Measurements from ENCODE around the gene FREM1. TPM values are rescaled to one million over a fixed set of nuclear protein-coding genes. Genes with fewer than 3 reads are reported as not detected.

FREM1 gene
- total and polyA plus RNA-seq, 10 donors, result 0.07 to 4.3 (median 0.54) TPM; not detected in 1

DNA sequence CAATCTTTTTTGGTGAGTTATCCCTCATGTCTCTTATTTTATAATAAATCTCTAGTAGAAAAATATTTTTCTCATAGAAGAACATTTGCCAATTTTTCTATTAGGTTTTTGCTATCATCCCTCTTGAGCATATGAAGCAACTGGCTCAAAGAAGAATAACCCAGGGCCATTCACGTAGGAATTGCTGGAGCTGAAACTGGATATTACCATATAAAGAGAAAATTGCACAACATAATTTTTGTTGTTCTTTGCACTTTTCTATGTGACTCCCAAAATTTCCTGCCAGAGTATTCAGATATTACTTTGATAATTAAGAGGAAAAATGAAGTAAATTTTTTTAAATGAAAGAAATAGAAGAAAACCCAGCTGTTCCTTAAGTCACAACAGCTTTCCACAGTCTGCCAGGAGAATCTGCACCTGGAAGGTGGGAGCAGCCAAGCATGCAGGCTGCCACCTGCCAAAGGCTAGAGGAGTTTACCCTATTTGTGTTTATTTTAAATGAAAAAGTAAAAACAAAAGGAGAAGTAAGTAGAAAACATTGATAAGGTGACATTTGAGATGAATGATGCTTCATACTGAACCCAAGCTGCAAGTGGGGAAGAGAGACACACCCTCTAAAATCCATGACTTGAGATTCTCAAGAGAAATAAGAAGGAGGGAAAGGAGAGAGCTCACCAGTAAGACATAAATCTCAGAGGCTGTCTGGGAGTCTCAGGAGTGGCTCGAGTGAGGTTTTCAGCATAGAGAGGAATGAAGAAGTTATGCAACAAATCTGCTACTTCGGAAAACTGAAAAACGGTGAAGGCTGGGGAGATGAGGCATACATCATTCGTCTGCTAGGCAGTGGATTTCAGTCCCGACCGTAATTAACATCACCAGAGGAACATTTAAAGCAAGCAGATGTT lies 31.5 kb upstream of the FREM1 start:
- H3K27ac ChIP-seq, result no peak overlapping the region

GRCh38 chr9:14939378-14939777 lies 29.1 kb upstream of the FREM1 start:
- H3K4me1 ChIP-seq, result no peaks in the 10 kb centered on the region
- no peak overlapping the region for H3K27ac ChIP-seq
- 73 to 86% (median 84%) methylated on average over 4 of the region's 4 CpGs for WGBS, 5 donors
- no peaks in the 10 kb centered on the region for H3K9me3 ChIP-seq
- H3K27me3 ChIP-seq (replicated peaks in 1 of 7), result no peaks in the 10 kb centered on the region
- no peak for DNase-seq
- TF ChIP-seq POLR2AphosphoS5 (IDR thresholded peaks at IDR 0.05) (no peak), CTCF (IDR thresholded peaks at IDR 0.05 in 8 of 11, conservative IDR thresholded peaks at IDR 0.05 in 3 of 11) (no peak), POLR2A (IDR thresholded peaks at IDR 0.05) (no peak)
- no peak overlapping the region for H3K4me3 ChIP-seq
- intact Hi-C loops (cut with DNase I; ENCODE audit: low total_unique reads), result no loop called here
- no peaks in the 10 kb centered on the region for H3K36me3 ChIP-seq

More for the DNA sequence above, 31.5 kb upstream of the FREM1 start:
- Histone ChIP-seq H3K9me3 (no peaks in the 10 kb centered on the region), H3K27me3 (replicated peaks in 1 of 7) (no peaks in the 10 kb centered on the region), H3K4me1 (no peaks in the 10 kb centered on the region), H3K36me3 (no peaks in the 10 kb centered on the region), H3K4me3 (no peak overlapping the region)
- TF ChIP-seq POLR2A (IDR thresholded peaks at IDR 0.05) (no peak), CTCF (IDR thresholded peaks at IDR 0.05 in 8 of 11, conservative IDR thresholded peaks at IDR 0.05 in 3 of 11) (no peak), POLR2AphosphoS5 (IDR thresholded peaks at IDR 0.05) (no peak)
- WGBS, 5 donors, result 64 to 77% (median 70%) methylated on average over 7 of the region's 7 CpGs
- DNase-seq, result no peak
- intact Hi-C loops (cut with DNase I; ENCODE audit: low total_unique reads), result no loop called here

- Histone ChIP-seq H3K36me3 (no peaks in the 10 kb centered on the region), H3K9me3 (no peaks in the 10 kb centered on the region), H3K27ac (no peak overlapping the region), H3K27me3 (replicated peaks in 1 of 7) (no peaks in the 10 kb centered on the region), H3K4me1 (no peaks in the 10 kb centered on the region), H3K4me3 (no peak overlapping the region)
- TF ChIP-seq POLR2A (IDR thresholded peaks at IDR 0.05), result no peak
- no peak for TF ChIP-seq CTCF (IDR thresholded peaks at IDR 0.05 in 8 of 11, conservative IDR thresholded peaks at IDR 0.05 in 3 of 11)
- TF ChIP-seq POLR2AphosphoS5 (IDR thresholded peaks at IDR 0.05), result no peak
- 71 to 87% (median 80%) methylated on average over 2 of the region's 2 CpGs for WGBS, 5 donors
- intact Hi-C loops (cut with DNase I; ENCODE audit: low total_unique reads), result no loop called here
- no peak for DNase-seq
Measured at GRCh38 chr9:14937216-14937615, 27.0 kb upstream of the FREM1 start.

- no peak overlapping the region for H3K4me3 ChIP-seq
- no peaks in the 10 kb centered on the region for H3K27me3 ChIP-seq (replicated peaks in 1 of 7)
- no peak overlapping the region for H3K27ac ChIP-seq
- no peaks in the 10 kb centered on the region for H3K4me1 ChIP-seq
- TF ChIP-seq POLR2A (IDR thresholded peaks at IDR 0.05), result no peak
- TF ChIP-seq POLR2AphosphoS5 (IDR thresholded peaks at IDR 0.05), result no peak
- TF ChIP-seq CTCF (IDR thresholded peaks at IDR 0.05 in 8 of 11, conservative IDR thresholded peaks at IDR 0.05 in 3 of 11), result no peak
- WGBS, 5 donors, result 79 to 87% (median 83%) methylated on average over 4 of the region's 4 CpGs
- intact Hi-C loops (cut with DNase I; ENCODE audit: low total_unique reads), result no loop called here
- DNase-seq, result no peak
- H3K36me3 ChIP-seq, result no peaks in the 10 kb centered on the region
- no peaks in the 10 kb centered on the region for H3K9me3 ChIP-seq
Measured at GRCh38 chr9:14936491-14936890, 26.3 kb upstream of the FREM1 start.

Data from spleen (tissue), 11 donors.